ENCODE measurements around the gene KCNQ1. TPM values are rescaled to one million over a fixed set of nuclear protein-coding genes. Genes with fewer than 3 reads are reported as not detected.

KCNQ1 gene
- total RNA-seq, 1 experiment from 2014 or later: 2.5 TPM

- no peak for TF ChIP-seq ZNF532 (CRISPR knock-in tag; IDR thresholded peaks at IDR 0.05; ENCODE audit: borderline replicate concordance)
- TF ChIP-seq, protein P1, sequence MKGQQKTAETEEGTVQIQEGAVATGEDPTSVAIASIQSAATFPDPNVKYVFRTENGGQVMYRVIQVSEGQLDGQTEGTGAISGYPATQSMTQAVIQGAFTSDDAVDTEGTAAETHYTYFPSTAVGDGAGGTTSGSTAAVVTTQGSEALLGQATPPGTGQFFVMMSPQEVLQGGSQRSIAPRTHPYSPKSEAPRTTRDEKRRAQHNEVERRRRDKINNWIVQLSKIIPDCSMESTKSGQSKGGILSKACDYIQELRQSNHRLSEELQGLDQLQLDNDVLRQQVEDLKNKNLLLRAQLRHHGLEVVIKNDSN (CRISPR knock-in tag; IDR thresholded peaks at IDR 0.05): no peak
Measured at GRCh38 chr11:2580571-2581001, 135.8 kb downstream of the KCNQ1 start (continued).

DNA sequence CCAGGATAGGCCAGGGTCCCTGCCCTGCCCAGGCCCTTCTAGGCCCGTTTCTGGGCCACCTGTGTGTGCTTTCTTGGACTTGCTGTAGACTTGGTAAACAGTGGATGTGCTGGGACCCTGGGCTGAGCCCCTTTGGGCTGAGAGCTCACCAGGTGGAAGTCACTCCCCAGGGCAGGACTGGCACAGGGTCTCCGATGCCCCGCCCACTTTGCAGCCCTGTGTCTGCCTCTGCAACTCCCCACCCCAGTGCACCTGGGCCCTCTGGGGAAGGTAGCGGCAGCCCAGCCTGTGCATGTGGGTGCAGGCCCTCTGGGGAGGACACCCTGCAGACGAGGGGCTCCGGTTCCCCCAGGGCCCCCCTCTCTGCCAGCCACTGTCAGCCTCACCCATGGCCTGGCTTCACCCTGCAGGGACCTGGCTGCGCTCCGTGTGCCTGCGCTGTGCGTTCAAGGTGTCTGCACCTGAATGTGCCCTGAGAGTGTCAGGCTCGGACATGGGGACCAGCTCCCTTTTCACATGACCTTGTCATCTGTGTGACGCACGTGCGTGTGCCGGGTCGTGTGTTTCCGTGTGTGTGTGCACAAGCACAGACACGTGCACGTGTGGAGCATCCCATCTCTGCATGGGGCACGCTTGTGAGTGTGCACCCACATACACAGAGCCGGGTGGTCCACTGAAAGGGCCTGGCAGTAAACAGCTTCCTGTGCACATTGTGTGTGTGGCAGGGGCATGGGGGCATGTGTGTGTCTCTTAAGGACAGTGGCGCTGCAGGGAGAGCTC lies 136.5 kb downstream of the KCNQ1 start:
- H3K4me3 Mint-ChIP-seq: no peak overlapping the region
- H3K27me3 Mint-ChIP-seq (ENCODE audit: low read depth): peaks cover 51% of the 10 kb centered on the region
- TF ChIP-seq ZNF425 (CRISPR knock-in tag; conservative IDR thresholded peaks at IDR 0.05): no peak
- TF ChIP-seq FOXK1 (CRISPR knock-in tag; IDR thresholded peaks at IDR 0.05): no peak
- TF ChIP-seq PRRX2 (CRISPR knock-in tag; IDR thresholded peaks at IDR 0.05): no peak
- TF ChIP-seq, protein P2, sequence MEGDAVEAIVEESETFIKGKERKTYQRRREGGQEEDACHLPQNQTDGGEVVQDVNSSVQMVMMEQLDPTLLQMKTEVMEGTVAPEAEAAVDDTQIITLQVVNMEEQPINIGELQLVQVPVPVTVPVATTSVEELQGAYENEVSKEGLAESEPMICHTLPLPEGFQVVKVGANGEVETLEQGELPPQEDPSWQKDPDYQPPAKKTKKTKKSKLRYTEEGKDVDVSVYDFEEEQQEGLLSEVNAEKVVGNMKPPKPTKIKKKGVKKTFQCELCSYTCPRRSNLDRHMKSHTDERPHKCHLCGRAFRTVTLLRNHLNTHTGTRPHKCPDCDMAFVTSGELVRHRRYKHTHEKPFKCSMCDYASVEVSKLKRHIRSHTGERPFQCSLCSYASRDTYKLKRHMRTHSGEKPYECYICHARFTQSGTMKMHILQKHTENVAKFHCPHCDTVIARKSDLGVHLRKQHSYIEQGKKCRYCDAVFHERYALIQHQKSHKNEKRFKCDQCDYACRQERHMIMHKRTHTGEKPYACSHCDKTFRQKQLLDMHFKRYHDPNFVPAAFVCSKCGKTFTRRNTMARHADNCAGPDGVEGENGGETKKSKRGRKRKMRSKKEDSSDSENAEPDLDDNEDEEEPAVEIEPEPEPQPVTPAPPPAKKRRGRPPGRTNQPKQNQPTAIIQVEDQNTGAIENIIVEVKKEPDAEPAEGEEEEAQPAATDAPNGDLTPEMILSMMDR (IDR thresholded peaks at IDR 0.05): no peak
- TF ChIP-seq NR3C1 (CRISPR knock-in tag; conservative IDR thresholded peaks at IDR 0.05; ENCODE audit: low read depth): no peak
- TF ChIP-seq SP1 (CRISPR knock-in tag; conservative IDR thresholded peaks at IDR 0.05): no peak
- TF ChIP-seq, protein P3, sequence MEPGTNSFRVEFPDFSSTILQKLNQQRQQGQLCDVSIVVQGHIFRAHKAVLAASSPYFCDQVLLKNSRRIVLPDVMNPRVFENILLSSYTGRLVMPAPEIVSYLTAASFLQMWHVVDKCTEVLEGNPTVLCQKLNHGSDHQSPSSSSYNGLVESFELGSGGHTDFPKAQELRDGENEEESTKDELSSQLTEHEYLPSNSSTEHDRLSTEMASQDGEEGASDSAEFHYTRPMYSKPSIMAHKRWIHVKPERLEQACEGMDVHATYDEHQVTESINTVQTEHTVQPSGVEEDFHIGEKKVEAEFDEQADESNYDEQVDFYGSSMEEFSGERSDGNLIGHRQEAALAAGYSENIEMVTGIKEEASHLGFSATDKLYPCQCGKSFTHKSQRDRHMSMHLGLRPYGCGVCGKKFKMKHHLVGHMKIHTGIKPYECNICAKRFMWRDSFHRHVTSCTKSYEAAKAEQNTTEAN (CRISPR knock-in tag; IDR thresholded peaks at IDR 0.05): no peak
- no peak for TF ChIP-seq RELA (CRISPR knock-in tag; IDR thresholded peaks at IDR 0.05; ENCODE audit: borderline replicate concordance)
- TF ChIP-seq FOXP1 (CRISPR knock-in tag; IDR thresholded peaks at IDR 0.05; ENCODE audit: borderline replicate concordance): no peak
- no peak for TF ChIP-seq TEAD4 (CRISPR knock-in tag; IDR thresholded peaks at IDR 0.05)
- no peak for TF ChIP-seq ZNF263 (CRISPR knock-in tag; IDR thresholded peaks at IDR 0.05; ENCODE audit: low read depth)
- no peak for TF ChIP-seq ZNF532 (CRISPR knock-in tag; IDR thresholded peaks at IDR 0.05; ENCODE audit: borderline replicate concordance)
- no peak for TF ChIP-seq CREB1 (CRISPR knock-in tag; IDR thresholded peaks at IDR 0.05)
- no peak for TF ChIP-seq ZNF121 (CRISPR knock-in tag; IDR thresholded peaks at IDR 0.05)
- TF ChIP-seq, protein P4, sequence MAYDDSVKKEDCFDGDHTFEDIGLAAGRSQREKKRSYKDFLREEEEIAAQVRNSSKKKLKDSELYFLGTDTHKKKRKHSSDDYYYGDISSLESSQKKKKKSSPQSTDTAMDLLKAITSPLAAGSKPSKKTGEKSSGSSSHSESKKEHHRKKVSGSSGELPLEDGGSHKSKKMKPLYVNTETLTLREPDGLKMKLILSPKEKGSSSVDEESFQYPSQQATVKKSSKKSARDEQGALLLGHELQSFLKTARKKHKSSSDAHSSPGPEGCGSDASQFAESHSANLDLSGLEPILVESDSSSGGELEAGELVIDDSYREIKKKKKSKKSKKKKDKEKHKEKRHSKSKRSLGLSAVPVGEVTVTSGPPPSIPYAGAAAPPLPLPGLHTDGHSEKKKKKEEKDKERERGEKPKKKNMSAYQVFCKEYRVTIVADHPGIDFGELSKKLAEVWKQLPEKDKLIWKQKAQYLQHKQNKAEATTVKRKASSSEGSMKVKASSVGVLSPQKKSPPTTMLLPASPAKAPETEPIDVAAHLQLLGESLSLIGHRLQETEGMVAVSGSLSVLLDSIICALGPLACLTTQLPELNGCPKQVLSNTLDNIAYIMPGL (CRISPR knock-in tag; IDR thresholded peaks at IDR 0.05): no peak
- DNase-seq (ENCODE audit: low spot score): peak; percentile 7
- ATAC-seq: no peak
- no peaks in the 10 kb centered on the region for H3K4me1 Mint-ChIP-seq
- H3K9me3 Mint-ChIP-seq: no peaks in the 10 kb centered on the region
- ChIA-PET CTCF (interaction anchor here (0.5 kb wide), 1 partner anchor 94 kb away, joined by 4 read pairs; no protein-coding TSS in a partner anchor), POLR2A (no interaction called here)
- no peaks in the 10 kb centered on the region for H3K36me3 Mint-ChIP-seq
- no peak overlapping the region for H3K27ac Mint-ChIP-seq

Measured in WTC11 (cell line).